ENCODE data around the gene SYTL2. TPM values are rescaled to one million over a fixed set of nuclear protein-coding genes. Genes with fewer than 3 reads are reported as not detected.

The SYTL2 gene
- total RNA-seq, 1 experiment from 2014 or later, result 57.1 TPM

- DNase-seq (no peak), ATAC-seq (no peak)
- CTCF ChIA-PET, result no interaction called here
- H3K4me3 ChIP-seq (ENCODE audit: low read length), result no peak overlapping the region
- BruUV-seq (replicated peaks), result no TSS peak
- no peak overlapping the region for H2AFZ ChIP-seq (ENCODE audit: low read length)
- no peaks in the 10 kb centered on the region for H3K9me2 ChIP-seq (replicated peaks; ENCODE audit: low read length)
- no peaks in the 10 kb centered on the region for H3K79me2 ChIP-seq (ENCODE audit: low read length)
- no peak overlapping the region for H3K27ac ChIP-seq (ENCODE audit: low read length)
- H3K4me2 ChIP-seq (ENCODE audit: low read length), result no peak overlapping the region
- H4K20me1 ChIP-seq (ENCODE audit: low read length), result no peaks in the 10 kb centered on the region
- H3F3A ChIP-seq (ENCODE audit: low read length, unreplicated experiment), result no peaks in the 10 kb centered on the region
- no peak for TF ChIP-seq EZH2phosphoT487 (IDR thresholded peaks at IDR 0.05; ENCODE audit: borderline replicate concordance, low read length)
- TF ChIP-seq EZH2 (IDR thresholded peaks at IDR 0.05; ENCODE audit: low read length, unreplicated experiment), result no peak
- TF ChIP-seq, protein P1, sequence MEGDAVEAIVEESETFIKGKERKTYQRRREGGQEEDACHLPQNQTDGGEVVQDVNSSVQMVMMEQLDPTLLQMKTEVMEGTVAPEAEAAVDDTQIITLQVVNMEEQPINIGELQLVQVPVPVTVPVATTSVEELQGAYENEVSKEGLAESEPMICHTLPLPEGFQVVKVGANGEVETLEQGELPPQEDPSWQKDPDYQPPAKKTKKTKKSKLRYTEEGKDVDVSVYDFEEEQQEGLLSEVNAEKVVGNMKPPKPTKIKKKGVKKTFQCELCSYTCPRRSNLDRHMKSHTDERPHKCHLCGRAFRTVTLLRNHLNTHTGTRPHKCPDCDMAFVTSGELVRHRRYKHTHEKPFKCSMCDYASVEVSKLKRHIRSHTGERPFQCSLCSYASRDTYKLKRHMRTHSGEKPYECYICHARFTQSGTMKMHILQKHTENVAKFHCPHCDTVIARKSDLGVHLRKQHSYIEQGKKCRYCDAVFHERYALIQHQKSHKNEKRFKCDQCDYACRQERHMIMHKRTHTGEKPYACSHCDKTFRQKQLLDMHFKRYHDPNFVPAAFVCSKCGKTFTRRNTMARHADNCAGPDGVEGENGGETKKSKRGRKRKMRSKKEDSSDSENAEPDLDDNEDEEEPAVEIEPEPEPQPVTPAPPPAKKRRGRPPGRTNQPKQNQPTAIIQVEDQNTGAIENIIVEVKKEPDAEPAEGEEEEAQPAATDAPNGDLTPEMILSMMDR (conservative IDR thresholded peaks at IDR 0.05; ENCODE audit: low read depth, low read length), result no peak
- intact Hi-C loops (cut with micrococcal nuclease), result no loop called here
- H3K9ac ChIP-seq (ENCODE audit: low read length), result no peak overlapping the region
- H3K27me3 ChIP-seq (ENCODE audit: low read length), result no peaks in the 10 kb centered on the region
- POLR2A ChIA-PET (ENCODE audit: unreplicated experiment), result no interaction called here
- H3K36me3 ChIP-seq (ENCODE audit: low read depth, low read length), result 0 out of 2 replicates have a peak, but pooled peaks cover 2% of the 10 kb centered on the region
- 0 out of 2 replicates have a peak, but pooled peaks cover 3% of the 10 kb centered on the region for H3K4me1 ChIP-seq (ENCODE audit: insufficient read depth, low read length)
- no peaks in the 10 kb centered on the region for H3K9me3 ChIP-seq (ENCODE audit: low read length)
Measured at GRCh38 chr11:85769771-85770170, 41.2 kb downstream of the SYTL2 start.

- Histone ChIP-seq H3F3A (ENCODE audit: low read length, unreplicated experiment) (no peaks in the 10 kb centered on the region), H3K27ac (ENCODE audit: low read length) (no peak overlapping the region), H3K4me3 (ENCODE audit: low read length) (no peak overlapping the region), H2AFZ (ENCODE audit: low read length) (no peak overlapping the region), H4K20me1 (ENCODE audit: low read length) (no peaks in the 10 kb centered on the region), H3K79me2 (ENCODE audit: low read length) (no peaks in the 10 kb centered on the region), H3K9me2 (replicated peaks; ENCODE audit: low read length) (no peaks in the 10 kb centered on the region), H3K36me3 (ENCODE audit: low read depth, low read length) (0 out of 2 replicates have a peak, but pooled peaks cover 2% of the 10 kb centered on the region), H3K27me3 (ENCODE audit: low read length) (no peaks in the 10 kb centered on the region), H3K9me3 (ENCODE audit: low read length) (no peaks in the 10 kb centered on the region), H3K4me2 (ENCODE audit: low read length) (no peak overlapping the region), H3K4me1 (ENCODE audit: insufficient read depth, low read length) (no peaks in the 10 kb centered on the region), H3K9ac (ENCODE audit: low read length) (no peak overlapping the region)
- TF ChIP-seq, protein P1 (conservative IDR thresholded peaks at IDR 0.05; ENCODE audit: low read depth, low read length), result no peak
- TF ChIP-seq EZH2 (IDR thresholded peaks at IDR 0.05; ENCODE audit: low read length, unreplicated experiment) (no peak), EZH2phosphoT487 (IDR thresholded peaks at IDR 0.05; ENCODE audit: borderline replicate concordance, low read length) (no peak)
- ChIA-PET POLR2A (ENCODE audit: unreplicated experiment) (no interaction called here), CTCF (no interaction called here)
- no TSS peak for BruUV-seq (replicated peaks)
- ATAC-seq, result no peak
- intact Hi-C loops (cut with micrococcal nuclease), result no loop called here
- no peak for DNase-seq
Measured at GRCh38 chr11:85768473-85769146, 42.3 kb downstream of the SYTL2 start.

DNA sequence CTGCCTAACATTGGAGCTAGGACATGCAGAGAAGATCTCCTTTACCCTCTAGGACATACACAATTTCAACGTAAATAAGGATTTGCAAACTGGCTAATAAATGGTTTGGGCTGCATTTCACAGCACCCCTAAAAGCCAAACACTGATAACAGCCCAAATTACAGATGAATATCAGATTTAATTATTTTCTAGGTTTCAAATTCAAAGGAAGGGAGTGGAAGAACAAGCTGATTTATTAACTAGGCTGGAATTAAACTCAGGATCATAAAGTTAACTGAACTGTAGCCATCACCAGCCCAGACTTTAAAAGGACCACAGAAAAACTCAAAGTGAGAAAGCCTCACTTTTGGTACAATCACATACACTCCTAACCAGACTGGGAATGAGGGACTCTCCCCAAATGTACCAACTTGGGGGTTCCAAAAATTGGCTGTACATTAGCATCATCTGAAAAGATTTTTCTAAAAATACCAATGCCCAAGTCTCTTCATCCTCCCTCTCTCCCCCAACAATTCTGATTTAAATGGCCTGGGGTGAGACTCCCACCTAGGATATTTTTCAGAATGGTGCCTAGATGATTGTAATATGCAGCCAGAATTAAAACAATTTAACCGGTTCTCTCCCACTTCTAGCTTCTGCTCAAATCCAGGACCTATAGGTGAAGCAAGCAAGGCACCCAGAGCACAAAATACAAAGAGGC is 43.5 kb downstream of the SYTL2 start:
- POLR2A ChIA-PET (ENCODE audit: unreplicated experiment), result no interaction called here
- no TSS peak for BruUV-seq (replicated peaks)
- no peak overlapping the region for H3K9ac ChIP-seq (ENCODE audit: low read length)

More for the DNA sequence above, 43.5 kb downstream of the SYTL2 start:
- Histone ChIP-seq H3K4me3 (ENCODE audit: low read length) (no peak overlapping the region), H3K79me2 (ENCODE audit: low read length) (no peaks in the 10 kb centered on the region), H3F3A (ENCODE audit: low read length, unreplicated experiment) (no peaks in the 10 kb centered on the region), H4K20me1 (ENCODE audit: low read length) (no peaks in the 10 kb centered on the region), H3K9me2 (replicated peaks; ENCODE audit: low read length) (no peaks in the 10 kb centered on the region), H3K4me2 (ENCODE audit: low read length) (no peak overlapping the region), H3K4me1 (ENCODE audit: insufficient read depth, low read length) (no peaks in the 10 kb centered on the region), H2AFZ (ENCODE audit: low read length) (no peak overlapping the region), H3K27ac (ENCODE audit: low read length) (no peak overlapping the region), H3K9me3 (ENCODE audit: low read length) (no peaks in the 10 kb centered on the region), H3K27me3 (ENCODE audit: low read length) (no peaks in the 10 kb centered on the region), H3K36me3 (ENCODE audit: low read depth, low read length) (0 out of 2 replicates have a peak, but pooled peaks cover 5% of the 10 kb centered on the region)
- CTCF ChIA-PET, result no interaction called here
- DNase-seq (no peak), ATAC-seq (no peak)
- no peak for TF ChIP-seq EZH2 (IDR thresholded peaks at IDR 0.05; ENCODE audit: low read length, unreplicated experiment)
- TF ChIP-seq, protein P1 (conservative IDR thresholded peaks at IDR 0.05; ENCODE audit: low read depth, low read length), result no peak
- intact Hi-C loops (cut with micrococcal nuclease), result no loop called here

Measured in PC-3 (cell line).